Suprapubic skin (tissue), 4 donors: ENCODE results near the gene MGAT5. TPM values are rescaled to one million over a fixed set of nuclear protein-coding genes. Genes with fewer than 3 reads are reported as not detected.
A peak's percentile ranks its signal among the peaks of the same experiment; 100 is the strongest.

ENCODE experiments used
- DNase-seq, 2 donors: peaks; one replicate each; pipeline ENCODE4 v3.0.0-alpha.2; 2019; ENCODE audit warnings: low spot score in 2 of 2
- H3K27ac ChIP-seq: fragments of 200-600 bp; sonication (generic); one replicate; pipeline ENCODE4 v1.5.1; 2019
- H3K27me3 ChIP-seq: fragments of 200-600 bp; sonication (generic); one replicate; pipeline ENCODE4 v1.5.1; 2019
- H3K36me3 ChIP-seq: fragments of 200-600 bp; sonication (generic); one replicate; pipeline ENCODE4 v1.5.1; 2019
- H3K4me1 ChIP-seq: fragments of 200-600 bp; sonication (generic); one replicate; pipeline ENCODE4 v1.5.1; 2019
- H3K4me3 ChIP-seq: fragments of 200-600 bp; sonication (generic); one replicate; pipeline ENCODE4 v1.5.1; 2019; ENCODE audit warnings: mild to moderate bottlenecking
- H3K9me3 ChIP-seq: fragments of 200-600 bp; sonication (generic); one replicate; pipeline ENCODE4 v1.5.1; 2019
- EP300 ChIP-seq: sonication (generic); formaldehyde crosslinking; IDR thresholded peaks from one replicate; pipeline ENCODE4 v1.6.1; 2017; ENCODE audit warnings: antibody characterized with exemption
- POLR2A ChIP-seq, 2 donors: fragments of 450-650 bp; IDR thresholded peaks; one replicate each; pipeline ENCODE4 v1.6.1; 2017; ENCODE audit warnings: antibody characterized with exemption in 2 of 2, mild to moderate bottlenecking in 2 of 2, moderate library complexity in 2 of 2
- POLR2AphosphoS5 ChIP-seq, 3 donors: sonication (generic); formaldehyde crosslinking; IDR thresholded peaks; one replicate each; pipeline ENCODE4 v1.6.1; 2017; ENCODE audit warnings: antibody characterized with exemption in 3 of 3
- WGBS: methylation state at CpG from one replicate; pipeline ENCODE4 v1.1.5; 2018; 5-methylcytosine and 5-hydroxymethylcytosine counted together
- total RNA-seq, 4 donors: library from RNA; depleted of rRNA; stranded (reverse); fragments of >200 nt; gene quantifications; one replicate each; pipeline ENCODE4 v1.1.0, GENCODE V29; 2016
- TF ChIP-seq, protein P1 (sequence below), 2 donors: fragments of 200-600 bp in 1 of 2; fragments of 450-650 bp in 1 of 2; sonication (generic) in 1 of 2; IDR thresholded peaks; one replicate each; pipeline ENCODE4 v1.5.1; 2016 to 2019; ENCODE audit warnings: antibody characterized with exemption in 2 of 2, mild to moderate bottlenecking in 1 of 2, moderate library complexity in 1 of 2

MGAT5 gene
- total RNA-seq, 4 donors from 2014 or later = 16.9 to 42.1 (median 32.9) TPM

DNA sequence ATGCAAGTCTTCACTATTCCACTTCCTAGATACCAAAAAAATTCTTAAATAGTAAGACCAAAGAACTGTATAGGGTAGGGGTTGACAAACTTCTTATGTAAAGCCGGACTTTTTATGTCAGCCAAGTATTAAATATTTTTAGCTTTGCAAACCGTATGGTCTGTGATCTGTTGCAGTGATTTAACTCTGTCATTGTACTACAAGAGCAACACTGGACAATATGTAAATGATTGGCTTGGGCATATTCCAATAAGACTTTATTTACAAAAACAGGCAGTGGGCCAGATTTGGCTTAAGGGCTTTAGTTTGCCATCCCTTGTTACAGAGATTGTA lies 48.0 kb downstream of the MGAT5 start:
- H3K4me3 ChIP-seq = no peak overlapping the region
- peaks cover 31% of the 10 kb centered on the region for H3K4me1 ChIP-seq
- H3K36me3 ChIP-seq = no peaks in the 10 kb centered on the region
- no peak for DNase-seq
- no peaks in the 10 kb centered on the region for H3K27me3 ChIP-seq
- TF ChIP-seq POLR2A (IDR thresholded peaks at IDR 0.05) (no peak), POLR2AphosphoS5 (IDR thresholded peaks at IDR 0.05) (no peak), EP300 (no peak)
- TF ChIP-seq, protein P1, sequence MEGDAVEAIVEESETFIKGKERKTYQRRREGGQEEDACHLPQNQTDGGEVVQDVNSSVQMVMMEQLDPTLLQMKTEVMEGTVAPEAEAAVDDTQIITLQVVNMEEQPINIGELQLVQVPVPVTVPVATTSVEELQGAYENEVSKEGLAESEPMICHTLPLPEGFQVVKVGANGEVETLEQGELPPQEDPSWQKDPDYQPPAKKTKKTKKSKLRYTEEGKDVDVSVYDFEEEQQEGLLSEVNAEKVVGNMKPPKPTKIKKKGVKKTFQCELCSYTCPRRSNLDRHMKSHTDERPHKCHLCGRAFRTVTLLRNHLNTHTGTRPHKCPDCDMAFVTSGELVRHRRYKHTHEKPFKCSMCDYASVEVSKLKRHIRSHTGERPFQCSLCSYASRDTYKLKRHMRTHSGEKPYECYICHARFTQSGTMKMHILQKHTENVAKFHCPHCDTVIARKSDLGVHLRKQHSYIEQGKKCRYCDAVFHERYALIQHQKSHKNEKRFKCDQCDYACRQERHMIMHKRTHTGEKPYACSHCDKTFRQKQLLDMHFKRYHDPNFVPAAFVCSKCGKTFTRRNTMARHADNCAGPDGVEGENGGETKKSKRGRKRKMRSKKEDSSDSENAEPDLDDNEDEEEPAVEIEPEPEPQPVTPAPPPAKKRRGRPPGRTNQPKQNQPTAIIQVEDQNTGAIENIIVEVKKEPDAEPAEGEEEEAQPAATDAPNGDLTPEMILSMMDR (IDR thresholded peaks at IDR 0.05) = no peak
- peak overlapping the region; percentile 25 for H3K27ac ChIP-seq
- 42% methylated on average over 2 of the region's 2 CpGs for WGBS
- no peaks in the 10 kb centered on the region for H3K9me3 ChIP-seq

DNA sequence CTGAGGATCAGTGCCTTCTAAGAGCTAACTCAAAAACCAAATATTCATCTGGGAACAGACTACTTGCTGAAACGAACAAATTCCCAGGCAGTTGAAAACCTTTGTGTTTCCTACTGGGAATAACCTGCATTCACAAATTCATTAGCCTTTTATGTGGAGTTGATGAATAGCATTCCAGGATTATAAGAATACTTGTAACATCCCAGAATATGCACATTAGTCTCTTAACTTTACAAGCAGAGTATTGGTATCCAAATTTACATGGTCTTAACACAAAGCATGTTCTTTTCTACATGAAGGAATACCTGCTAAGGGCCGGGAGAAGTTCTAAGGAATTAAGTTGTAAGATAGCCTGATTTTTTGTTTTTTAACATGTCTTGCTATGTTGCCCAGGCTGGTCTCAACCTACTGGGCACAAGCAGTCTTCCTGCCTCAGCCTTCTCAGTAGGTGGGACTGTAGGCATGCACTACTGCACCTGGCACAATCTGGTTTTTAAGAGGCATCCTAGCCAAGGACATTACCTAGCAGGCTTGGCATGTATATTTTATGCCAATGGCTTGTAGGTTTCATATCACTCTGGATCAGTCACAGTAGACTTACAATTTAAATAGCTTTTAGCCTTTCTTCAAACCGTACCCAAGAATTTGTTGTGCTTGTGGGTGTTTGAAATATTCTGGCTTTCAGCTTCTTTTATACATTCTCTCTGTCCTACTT lies 50.7 kb downstream of the MGAT5 start:
- no peak overlapping the region for H3K27ac ChIP-seq
- H3K4me3 ChIP-seq = no peak overlapping the region
- no peak for DNase-seq
- WGBS = 40% methylated on average over 3 of the region's 3 CpGs
- H3K4me1 ChIP-seq = peaks cover 34% of the 10 kb centered on the region
- TF ChIP-seq POLR2AphosphoS5 (IDR thresholded peaks at IDR 0.05) (no peak), POLR2A (IDR thresholded peaks at IDR 0.05) (no peak), EP300 (no peak)
- TF ChIP-seq, protein P1 (IDR thresholded peaks at IDR 0.05) = no peak
- no peaks in the 10 kb centered on the region for H3K9me3 ChIP-seq
- H3K27me3 ChIP-seq = no peaks in the 10 kb centered on the region
- no peaks in the 10 kb centered on the region for H3K36me3 ChIP-seq

DNA sequence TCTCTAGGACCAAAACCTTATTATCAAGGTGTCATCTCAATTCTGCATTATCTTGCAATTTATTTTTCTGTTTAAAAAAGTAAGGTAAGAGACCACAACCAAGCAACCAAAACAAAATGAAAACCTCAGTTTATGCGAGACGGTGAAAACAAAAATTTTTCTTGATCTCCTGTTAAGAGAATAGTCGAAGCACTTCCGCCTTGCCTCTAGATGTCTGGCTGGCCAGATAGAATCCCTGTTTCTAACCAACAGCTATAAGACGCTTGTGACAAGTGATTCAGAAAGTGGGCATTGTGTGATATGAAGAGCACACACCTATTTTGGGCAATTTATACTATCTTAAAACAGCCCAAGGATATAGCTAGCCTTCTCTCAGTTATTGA lies 51.2 kb downstream of the MGAT5 start:
- no peak overlapping the region for H3K4me3 ChIP-seq
- H3K27ac ChIP-seq = no peak overlapping the region
- H3K36me3 ChIP-seq = no peaks in the 10 kb centered on the region
- H3K4me1 ChIP-seq = peaks cover 34% of the 10 kb centered on the region
- 73% methylated on average over 5 of the region's 5 CpGs for WGBS
- no peaks in the 10 kb centered on the region for H3K9me3 ChIP-seq
- DNase-seq = no peak
- H3K27me3 ChIP-seq = no peaks in the 10 kb centered on the region
- no peak for TF ChIP-seq POLR2AphosphoS5 (IDR thresholded peaks at IDR 0.05)
- TF ChIP-seq EP300 = no peak
- TF ChIP-seq, protein P1 (IDR thresholded peaks at IDR 0.05) = no peak
- TF ChIP-seq POLR2A (IDR thresholded peaks at IDR 0.05) = no peak

DNA sequence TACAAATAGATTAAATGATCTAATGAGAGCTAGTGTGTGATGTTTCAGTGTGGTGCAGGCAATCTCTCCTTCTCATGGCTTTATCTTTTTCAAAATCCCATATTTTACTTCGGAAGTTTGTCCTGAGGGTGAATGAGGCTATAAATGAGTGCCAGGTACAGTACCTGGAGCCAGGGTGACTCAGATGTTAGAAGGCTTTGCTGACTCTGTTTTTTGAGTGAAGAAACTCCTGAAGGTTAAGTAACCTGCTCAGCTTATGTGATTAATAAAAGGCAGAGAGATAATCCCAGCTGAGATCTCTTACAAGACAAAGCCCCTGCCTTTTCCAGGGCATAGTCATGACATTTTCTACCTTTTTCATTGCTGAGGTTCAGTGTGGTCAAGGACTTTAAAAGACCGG lies 52.6 kb downstream of the MGAT5 start:
- Histone ChIP-seq H3K4me1 (peaks cover 26% of the 10 kb centered on the region), H3K36me3 (no peaks in the 10 kb centered on the region), H3K4me3 (no peak overlapping the region), H3K27ac (no peak overlapping the region), H3K9me3 (no peaks in the 10 kb centered on the region), H3K27me3 (no peaks in the 10 kb centered on the region)
- TF ChIP-seq POLR2AphosphoS5 (IDR thresholded peaks at IDR 0.05) (no peak), POLR2A (IDR thresholded peaks at IDR 0.05) (no peak)
- TF ChIP-seq, protein P1 (IDR thresholded peaks at IDR 0.05) = no peak
- WGBS = 74% methylated on average over 2 of the region's 2 CpGs
- DNase-seq = no peak

DNA sequence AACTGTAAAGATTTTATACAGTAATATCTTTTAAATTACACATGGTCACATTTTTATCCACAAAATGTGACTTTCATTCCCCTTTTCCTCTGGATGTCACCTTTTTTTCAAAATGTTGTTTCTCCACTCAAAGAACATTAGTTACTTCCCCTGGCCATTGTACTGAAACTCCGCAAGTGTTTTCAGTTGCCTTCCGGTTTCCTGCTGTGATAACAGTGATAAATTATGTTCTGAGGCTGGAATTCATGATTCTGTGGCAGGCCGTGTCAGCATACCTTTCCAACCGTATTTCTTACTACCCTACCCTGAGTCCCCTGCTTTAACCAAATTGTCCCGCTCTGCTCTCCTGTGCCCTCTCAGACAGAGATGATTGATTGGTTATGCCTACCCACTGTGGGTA lies 53.5 kb downstream of the MGAT5 start:
- Histone ChIP-seq H3K27me3 (no peaks in the 10 kb centered on the region), H3K4me3 (no peak overlapping the region), H3K4me1 (peaks cover 18% of the 10 kb centered on the region), H3K27ac (no peak overlapping the region), H3K9me3 (no peaks in the 10 kb centered on the region), H3K36me3 (no peaks in the 10 kb centered on the region)
- no peak for TF ChIP-seq POLR2A (IDR thresholded peaks at IDR 0.05)
- no peak for TF ChIP-seq EP300
- TF ChIP-seq, protein P1 (IDR thresholded peaks at IDR 0.05) = no peak
- TF ChIP-seq POLR2AphosphoS5 (IDR thresholded peaks at IDR 0.05) = no peak
- 79% methylated on average over 5 of the region's 5 CpGs for WGBS
- DNase-seq = no peak
